Stromal cell of bone marrow (primary cell): Measurements from ENCODE around the gene CYP2S1.

ENCODE experiments used
- DNase-seq: peaks from one replicate; pipeline ENCODE4 v3.0.0-alpha.2; 2012; ENCODE audit warnings: low read depth

CYP2S1 gene

GRCh38 chr19:41226053-41226873, 33.2 kb downstream of the CYP2S1 start:
- peak; percentile 67 for DNase-seq

GRCh38 chr19:41226874-41227390, 33.9 kb downstream of the CYP2S1 start:
- DNase-seq = no peak

- no peak for DNase-seq
Measured at GRCh38 chr19:41228486-41228885, 35.5 kb downstream of the CYP2S1 start.

GRCh38 chr19:41229338-41229737, 36.3 kb downstream of the CYP2S1 start:
- DNase-seq = peak; percentile 49

GRCh38 chr19:41230067-41230857, 37.2 kb downstream of the CYP2S1 start:
- no peak for DNase-seq

- DNase-seq = no peak
Measured at GRCh38 chr19:41232686-41233085, 39.7 kb downstream of the CYP2S1 start.

- no peak for DNase-seq
Measured at GRCh38 chr19:41233748-41234240, 40.8 kb downstream of the CYP2S1 start.

- DNase-seq = no peak
Measured at GRCh38 chr19:41234512-41235168, 41.6 kb downstream of the CYP2S1 start.

- DNase-seq = no peak
Measured at GRCh38 chr19:41235480-41235879, 42.5 kb downstream of the CYP2S1 start.

- DNase-seq = no peak
Measured at GRCh38 chr19:41238244-41238643, 45.2 kb downstream of the CYP2S1 start.

- no peak for DNase-seq
Measured at GRCh38 chr19:41239363-41239762, 46.3 kb downstream of the CYP2S1 start.

- no peak for DNase-seq
Measured at GRCh38 chr19:41239961-41240574, 47.0 kb downstream of the CYP2S1 start.

- DNase-seq = no peak
Measured at GRCh38 chr19:41241859-41242258, 48.8 kb downstream of the CYP2S1 start.

- DNase-seq = no peak
Measured at GRCh38 chr19:41244117-41244516, 51.1 kb downstream of the CYP2S1 start.

- no peak for DNase-seq
Measured at GRCh38 chr19:41245843-41246242, 52.8 kb downstream of the CYP2S1 start.

GRCh38 chr19:41248895-41249294, 55.9 kb downstream of the CYP2S1 start:
- DNase-seq = no peak

GRCh38 chr19:41249707-41250423, 56.8 kb downstream of the CYP2S1 start:
- no peak for DNase-seq

GRCh38 chr19:41253660-41254059, 60.6 kb downstream of the CYP2S1 start:
- DNase-seq = no peak

- DNase-seq = no peak
Measured at GRCh38 chr19:41255171-41255570, 62.2 kb downstream of the CYP2S1 start.
